NCI-H1417 treated with DMSO at 0.1 percent for 48 hours (cell line): Measurements from ENCODE around the gene LRP1B.
"Not testable (repeated sequence)": the region's sequence is repeated elsewhere in the genome, so short reads cannot be mapped to it uniquely, and the experiment has no call there.

ENCODE experiments used
- DNase-seq: peaks from one replicate; lab custom pipeline; 2025; lab: John Stamatoyannopoulos, UW

Gene LRP1B

DNA sequence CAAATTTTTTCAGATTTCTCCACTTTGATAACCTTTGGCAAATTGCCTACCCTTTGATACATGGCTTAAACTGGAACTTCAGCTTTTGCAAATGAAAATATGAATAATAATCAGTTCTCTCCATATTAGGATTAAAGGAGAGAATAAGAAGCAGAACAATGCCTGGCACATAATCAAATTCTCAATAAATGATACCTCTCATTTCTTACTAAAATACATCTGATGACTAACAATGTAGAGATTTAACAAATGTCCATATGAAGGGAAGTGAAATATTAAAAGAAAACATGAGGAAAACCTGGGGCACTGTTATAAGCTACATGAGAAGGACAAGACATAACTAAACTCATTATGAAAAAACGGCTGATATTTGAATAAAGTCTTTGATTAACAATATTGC is 1103.6 kb downstream of the LRP1B start:
- DNase-seq: no peak

DNA sequence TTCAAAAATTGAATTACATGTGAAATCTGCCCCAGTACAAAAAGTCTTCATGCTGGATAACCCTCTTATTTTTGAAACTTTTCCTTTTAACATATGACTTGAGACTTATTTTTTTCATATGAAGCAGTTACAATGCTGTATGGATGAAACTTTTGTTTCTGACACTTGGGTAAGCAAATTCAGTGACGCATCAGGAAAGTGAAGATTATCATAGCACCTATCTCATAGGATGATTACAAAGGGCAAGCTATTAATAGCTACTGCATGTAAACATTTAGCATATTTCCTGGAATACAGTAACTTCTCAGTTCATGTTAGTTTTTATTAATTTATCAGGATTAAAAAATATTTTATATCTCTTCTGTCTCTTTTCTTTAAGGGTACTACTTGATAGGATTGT is 1109.2 kb downstream of the LRP1B start:
- no peak for DNase-seq

DNA sequence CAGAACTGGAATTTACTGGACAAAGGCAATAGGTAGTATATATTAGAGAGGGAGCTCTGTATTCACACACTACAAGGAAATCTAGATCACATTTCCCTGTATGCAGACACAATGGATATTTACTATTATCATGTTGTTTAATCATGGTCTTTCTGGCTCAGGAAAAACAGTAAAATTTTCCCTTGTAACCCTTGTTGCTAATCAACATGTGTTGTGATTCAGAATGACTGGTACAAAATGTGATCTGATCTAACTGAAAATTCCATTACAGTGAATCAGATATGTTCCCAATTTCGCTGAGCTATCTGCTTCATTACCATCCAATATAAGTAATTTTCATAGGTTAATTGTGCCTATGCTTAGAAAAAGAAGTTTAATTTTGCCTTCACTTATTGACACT is 1109.7 kb downstream of the LRP1B start:
- DNase-seq: no peak

DNA sequence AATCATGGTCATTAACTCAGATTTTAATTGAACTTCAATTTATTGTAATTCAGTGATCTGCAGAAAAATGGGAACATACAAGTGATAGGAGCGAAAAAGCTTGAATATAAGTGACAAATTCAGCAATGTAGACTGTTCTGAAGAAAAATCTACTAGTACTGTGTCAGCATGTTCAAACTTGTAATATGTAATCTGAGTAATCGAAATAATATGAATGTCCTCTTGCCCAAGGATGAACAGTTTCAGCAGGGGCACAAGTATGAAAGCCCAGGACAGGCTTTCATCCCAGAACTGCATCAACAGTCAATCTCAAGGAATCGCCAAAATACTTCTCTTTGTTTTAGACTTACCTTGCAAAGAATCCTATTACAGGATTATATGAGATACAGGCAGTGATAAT is 1110.5 kb downstream of the LRP1B start:
- DNase-seq: no peak

DNA sequence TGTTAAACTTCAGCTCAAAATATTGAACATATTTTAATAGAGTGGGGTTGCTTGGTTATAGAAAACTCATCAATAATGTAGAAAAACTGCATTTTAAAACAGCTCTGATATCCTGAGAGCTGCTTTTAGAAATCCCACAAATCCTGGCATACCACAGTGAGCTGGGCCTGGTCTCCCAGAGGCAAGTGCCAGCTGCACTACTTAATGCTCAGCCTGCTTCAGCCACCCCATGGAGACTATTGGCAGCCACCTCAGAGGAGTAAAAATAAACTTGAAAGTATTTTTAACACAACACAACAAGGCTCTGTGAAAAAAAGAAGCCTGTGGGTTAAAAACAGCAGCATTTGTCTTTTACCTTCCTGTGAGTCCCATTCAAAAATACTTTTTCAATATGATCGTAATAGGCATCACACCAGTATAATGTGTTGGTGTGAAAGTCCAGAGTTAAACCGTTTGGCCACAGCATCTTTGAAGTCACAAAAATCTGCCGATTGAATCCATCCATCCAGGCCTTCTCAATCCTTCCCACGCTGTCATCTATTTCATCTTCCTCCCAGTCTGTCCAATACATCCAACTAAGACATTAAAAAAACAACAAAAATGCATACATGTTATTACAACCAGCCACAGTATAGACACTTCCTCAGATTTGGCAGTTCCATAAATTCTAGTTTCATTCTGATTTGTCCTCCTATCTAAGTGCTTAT is 1115.3 kb downstream of the LRP1B start:
- no peak for DNase-seq

DNA sequence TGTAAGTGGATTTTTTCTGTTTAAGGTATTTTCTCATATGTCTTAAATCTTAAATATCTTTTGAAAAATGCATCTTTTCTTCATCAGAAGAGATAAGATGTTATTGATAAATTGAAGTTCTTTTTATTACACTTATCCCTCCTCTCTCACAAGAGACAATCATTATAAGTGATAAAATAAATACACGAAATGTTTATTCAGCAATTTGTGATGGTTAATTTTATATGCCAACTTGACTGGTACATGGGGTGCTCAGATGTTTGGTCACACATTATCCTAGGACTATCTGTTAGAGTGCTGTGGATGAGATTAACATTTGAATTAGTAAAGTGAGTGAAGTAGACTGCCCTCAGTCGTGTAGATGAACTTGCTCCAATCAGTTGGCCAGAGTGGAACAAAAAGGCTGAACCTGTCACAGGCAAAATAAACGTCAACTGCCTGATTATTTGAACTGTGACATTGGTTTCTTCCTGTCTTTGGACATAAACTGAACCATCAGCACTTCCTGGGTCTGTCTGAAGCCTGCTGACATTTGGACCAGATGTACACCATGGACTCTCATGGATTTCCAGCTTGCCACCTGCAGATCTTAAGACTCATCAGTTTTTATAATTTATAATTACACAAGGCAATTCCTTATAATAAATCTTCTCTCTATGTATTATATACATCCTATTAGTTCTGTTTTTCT is 1126.7 kb downstream of the LRP1B start:
- DNase-seq: no peak

DNA sequence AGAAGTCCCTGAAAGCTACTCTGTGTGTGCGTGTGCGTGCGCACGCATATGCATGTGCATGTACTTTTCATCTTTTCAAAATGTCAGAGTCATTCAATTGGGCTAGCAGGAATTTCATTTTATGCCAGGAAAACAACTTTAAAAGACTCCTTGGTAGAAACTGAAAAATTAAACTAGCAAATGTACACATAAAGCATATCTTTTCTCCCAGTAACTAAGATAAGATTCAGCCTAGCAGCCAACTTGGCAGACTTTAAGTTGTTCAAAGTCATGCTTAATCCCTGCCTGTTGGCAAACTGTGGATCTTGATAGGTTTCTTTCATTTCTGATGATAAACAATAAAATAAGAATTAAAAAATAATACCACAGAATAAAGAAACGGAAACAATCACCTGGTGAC is 1129.1 kb downstream of the LRP1B start:
- DNase-seq: no peak

DNA sequence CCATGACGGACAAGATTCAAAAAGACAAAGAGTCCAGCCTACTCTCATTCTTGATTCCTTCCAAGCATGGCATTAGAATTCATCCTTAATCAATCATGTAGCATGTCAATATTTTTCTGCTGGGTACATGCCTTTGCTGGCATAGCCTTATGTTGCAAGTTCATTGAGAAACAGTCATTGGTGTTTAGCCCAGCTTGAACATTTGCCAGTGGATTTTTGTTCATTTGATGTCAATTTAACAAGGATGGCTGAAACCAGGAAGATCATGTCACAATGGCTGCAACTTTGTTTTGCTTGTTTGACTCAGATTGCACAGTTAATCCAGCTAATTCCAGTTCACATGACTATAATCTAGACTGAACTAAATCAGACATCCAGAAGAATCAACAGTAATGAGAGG is 1132.2 kb downstream of the LRP1B start:
- DNase-seq: no peak

DNA sequence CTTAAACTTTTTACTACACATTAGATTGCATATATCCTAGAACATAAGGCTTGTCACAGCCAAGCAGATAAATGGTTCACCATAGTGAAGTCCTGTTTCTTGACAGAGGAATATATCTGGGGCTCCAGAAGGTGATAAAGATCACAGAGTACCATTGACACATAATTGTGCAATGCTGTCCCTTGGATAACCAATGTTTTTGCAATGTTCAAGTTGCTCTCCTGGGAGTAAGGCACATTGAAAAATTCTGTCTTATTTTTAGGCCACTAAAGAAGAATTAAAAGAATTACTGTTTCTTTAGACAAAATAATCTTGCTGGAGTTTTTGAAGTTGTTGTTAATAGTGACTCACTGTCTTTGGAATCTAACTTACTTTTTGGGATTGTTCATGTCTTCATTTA is 1132.8 kb downstream of the LRP1B start:
- no peak for DNase-seq

DNA sequence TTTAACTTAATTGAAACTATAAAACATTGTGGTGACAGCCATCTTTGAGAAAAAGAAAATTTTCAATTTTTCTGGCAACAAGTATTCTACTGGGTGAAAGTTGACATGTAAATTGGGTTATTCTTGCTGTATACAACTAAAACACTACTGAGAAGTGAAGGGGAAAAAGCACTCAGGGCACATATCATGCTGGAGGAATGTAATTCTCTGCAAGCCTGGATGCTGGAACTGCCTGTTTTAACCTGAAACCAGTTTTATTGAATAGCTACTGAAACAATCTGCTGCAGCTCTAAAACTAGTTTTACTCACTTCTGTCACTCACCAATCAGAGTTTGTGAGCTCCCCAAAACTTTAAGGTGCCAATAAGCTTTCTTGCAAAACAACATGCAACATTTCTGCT is 1136.0 kb downstream of the LRP1B start:
- DNase-seq: no peak

DNA sequence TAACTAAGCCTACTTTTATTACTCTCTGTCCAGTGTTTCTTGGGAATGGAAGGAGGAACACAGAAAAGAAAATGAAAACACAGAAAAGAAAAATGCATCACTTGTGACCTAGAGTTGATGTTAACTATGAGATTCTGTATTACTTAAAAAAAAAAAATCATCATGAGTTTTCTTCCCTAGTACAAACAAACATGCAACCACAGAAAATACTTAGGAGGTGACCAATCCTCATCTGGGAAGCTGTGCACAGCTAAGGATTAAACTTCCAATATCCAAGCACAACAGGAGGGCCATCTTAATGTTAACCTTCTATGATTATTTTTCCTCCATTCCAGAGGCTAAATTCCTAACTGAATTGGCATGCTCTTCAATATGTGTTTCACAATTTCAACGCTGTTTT is 1140.4 kb downstream of the LRP1B start:
- DNase-seq: no peak

DNA sequence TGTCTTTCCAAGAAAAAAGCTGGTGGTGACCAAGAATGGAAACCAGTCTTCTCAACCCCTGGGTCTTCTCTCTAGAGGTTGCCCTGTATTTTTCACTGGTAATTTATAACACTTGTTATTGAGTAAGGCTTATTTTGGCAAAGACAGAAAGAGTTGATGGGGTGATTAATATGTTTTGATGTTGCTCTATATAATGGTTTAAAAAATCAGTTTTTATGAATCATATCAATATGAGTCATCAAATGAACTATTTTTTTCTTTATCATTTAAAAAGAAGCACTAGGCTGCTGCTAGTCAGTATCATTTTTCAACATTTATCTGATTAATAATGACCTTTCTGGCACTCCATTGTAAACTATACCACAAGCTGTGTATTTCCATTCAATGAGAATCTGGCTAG is 1142.2 kb downstream of the LRP1B start:
- no peak for DNase-seq

DNA sequence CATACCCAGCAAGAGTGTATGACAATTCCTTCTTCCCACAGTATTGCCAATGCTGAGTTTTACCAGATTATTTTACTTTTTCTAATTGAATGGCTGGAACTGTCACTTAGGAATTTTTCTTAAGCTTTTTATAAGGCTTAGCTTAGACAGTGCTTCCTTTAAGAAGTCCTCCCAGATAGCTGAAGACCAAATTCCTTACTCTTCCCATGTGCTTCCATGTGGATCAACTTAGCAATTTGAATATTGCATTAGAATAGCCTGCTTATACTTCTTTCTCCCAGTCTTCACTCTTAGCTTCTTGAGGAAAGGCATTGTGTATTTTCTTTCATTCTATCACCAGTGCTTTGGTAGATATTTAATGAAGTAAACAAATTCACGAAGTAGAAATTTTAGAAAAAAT is 1144.4 kb downstream of the LRP1B start:
- DNase-seq: no peak

DNA sequence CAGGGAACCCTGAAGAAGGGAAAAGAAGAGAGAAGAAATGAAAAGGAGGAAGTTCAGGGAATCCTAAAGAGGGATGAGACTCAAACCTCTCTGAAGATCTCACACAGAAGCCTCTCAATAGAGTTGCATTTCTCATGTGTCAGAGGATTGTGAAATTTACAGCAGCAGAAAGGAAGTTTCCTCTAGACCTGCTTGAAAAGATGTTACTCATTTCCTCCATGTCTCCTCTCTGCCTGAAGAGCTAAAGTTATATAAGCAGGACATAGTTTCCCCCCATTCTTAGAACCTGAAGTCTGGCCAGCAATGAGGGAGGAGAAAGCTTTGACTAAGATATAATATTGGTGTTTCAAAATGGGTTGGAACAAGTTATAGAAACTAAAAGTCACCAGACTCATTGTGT is 1155.6 kb downstream of the LRP1B start:
- DNase-seq: no peak

DNA sequence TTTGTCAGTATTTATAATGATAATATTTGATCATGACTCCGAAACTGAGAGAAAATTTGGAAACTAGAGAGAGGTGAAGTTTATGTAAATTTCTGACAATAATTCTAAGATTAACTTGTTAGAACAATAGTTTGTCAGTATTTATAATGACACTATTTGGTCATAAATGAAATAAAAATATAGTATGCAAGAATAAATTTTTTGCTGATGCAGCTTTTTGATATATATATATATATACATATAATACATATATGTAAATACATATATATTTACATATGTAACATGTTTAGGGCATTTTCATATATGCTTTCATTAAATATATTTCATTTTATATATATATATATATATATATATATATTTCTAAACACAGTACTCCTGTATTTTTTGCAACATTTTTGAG is 1158.1 kb downstream of the LRP1B start:
- no peak for DNase-seq

DNA sequence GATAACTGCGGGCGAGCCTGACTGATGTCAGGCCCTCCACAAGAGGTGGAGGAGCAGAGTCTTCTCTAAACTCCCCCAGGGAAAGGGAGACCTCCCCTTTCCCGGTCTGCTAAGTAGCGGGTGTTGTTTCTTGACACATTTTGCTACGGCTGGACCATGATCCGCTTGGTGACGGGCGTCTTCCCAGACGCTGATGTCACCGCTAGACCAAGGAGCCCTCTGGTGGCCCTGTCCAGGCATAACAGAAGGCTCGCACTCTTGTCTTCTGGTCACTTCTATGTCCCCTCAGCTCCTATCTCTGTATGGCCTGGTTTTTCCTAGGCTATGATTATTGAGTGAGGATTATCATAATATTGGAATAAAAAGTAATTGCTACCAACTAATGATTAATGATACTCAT is 1166.5 kb downstream of the LRP1B start:
- not testable (repeated sequence) for DNase-seq

DNA sequence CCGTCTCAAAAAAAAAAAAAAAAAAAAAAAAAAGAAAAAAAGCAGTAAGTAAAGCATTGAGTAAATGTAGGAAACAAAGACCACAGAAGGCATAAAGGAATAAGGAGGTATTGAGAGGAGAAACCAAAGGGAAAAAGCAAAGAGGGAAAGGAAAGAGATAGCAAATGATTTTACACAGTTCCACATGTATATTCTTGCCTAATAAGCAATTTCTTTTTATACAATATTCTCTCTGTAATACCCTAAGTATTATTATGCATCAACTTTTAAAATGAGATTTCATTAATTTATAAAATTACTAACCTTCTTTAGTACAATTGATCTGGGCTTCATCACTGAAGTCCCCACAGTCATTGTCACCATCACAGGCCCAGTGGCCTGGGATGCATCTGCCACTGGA is 1180.9 kb downstream of the LRP1B start:
- no peak for DNase-seq

DNA sequence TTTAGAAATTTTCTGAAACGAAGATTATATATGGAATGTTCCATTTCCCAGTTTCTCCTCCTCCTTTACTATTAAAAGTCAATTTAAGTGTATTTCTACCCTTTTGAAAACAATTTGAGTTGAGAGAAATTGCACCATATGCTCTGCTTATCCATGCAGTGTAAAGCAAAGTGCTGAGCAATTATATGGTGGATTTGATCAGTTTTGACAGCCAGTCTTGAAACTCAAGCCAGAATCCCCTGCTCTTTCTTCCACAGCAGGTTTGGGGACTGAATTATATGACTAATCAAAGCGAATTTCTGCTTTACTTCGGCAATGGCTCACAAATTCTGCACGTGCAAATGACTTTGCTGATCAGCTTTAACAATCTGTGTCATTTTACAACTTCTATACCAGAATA is 1183.6 kb downstream of the LRP1B start:
- DNase-seq: no peak

DNA sequence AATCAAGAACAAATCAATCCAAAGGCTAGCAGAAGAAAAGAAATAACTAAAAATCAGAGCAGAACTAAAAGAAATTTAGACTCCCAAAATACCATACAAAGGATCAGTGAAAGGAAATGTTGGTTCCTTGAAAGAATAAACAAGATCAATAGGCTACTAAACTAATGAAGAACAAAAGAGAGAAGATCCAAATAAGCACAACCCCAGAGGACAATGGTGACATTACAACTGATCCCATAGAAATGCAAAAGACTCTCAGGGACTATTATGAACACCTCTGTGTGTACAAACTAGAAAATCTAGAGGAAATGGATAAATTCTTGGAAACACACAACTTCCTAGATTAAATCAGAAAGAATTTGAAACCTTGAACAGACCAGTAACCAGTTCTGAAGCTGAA is 1186.9 kb downstream of the LRP1B start:
- DNase-seq: no peak

DNA sequence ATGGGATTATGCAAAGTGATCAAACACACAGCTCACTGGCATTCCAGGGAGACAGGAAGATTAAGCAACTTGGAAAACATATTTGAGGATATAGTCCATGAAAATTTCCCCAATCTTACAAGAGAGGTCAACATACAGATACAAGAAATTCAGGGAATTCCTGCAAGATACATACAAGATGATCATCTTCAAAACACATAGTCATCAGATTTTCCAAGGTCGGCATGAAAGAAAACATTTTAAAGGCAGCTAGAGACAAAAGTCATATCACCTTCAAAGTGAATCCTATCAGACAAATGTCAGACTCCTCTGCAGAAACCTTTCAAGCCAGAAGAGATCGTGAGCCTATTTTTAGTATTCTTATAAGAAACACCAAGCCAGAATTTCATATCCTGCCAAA is 1188.5 kb downstream of the LRP1B start:
- no peak for DNase-seq

DNA sequence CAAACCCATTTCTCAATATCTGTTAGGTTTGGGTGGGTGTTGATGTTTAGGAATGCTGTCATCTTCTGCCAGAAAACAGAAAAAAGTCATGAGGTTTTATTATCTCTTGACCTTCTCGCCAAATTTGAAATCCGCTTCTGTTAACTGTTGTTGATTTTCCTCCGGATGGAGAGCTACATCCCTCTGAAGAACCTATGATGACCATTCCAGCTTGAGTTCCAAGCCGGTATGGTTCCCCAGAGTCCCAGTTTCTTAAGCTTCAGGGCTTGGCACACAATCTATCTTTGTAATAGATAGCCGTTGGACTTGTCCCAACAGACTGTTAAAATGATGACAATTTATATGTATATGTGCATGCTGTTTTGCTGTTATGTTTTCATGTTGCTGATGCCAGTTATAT is 1201.0 kb downstream of the LRP1B start:
- DNase-seq: no peak

DNA sequence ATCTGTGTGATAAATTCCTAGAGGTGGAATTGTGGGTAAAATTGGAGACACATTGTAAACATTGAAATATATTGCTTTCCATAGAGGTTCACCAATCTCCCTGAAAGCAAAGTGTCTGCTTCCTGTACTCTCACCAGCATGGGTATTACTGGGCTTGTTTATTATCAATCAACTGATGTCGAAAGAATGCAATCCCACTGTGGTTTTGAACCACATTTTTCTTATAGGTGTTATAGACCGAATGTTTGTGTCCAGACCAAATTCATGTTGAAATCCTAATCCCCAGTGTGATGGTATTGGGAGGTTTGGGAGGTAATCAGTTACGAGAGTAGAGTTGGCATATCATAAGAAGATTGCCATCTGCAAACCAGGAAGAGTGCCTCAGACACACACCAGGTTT is 1212.4 kb downstream of the LRP1B start:
- DNase-seq: no peak

DNA sequence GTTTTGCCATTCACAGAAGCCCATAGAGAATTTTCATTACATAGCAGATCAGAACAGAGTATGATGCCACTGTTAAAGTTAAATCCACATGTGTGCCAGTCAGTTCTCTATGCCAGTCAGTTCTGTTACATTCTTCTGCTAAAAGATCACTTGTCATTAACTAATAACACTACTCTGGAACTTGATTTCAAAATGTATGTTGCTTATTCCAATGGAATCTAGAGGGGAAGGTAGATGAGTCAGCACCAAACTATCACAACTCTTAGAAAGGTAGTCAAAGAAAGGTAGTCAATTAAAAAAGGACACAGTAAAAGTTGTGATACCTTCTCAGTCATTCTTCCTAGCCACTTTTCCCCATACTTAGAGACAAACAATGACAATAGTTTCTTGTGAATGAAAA is 1214.4 kb downstream of the LRP1B start:
- no peak for DNase-seq

DNA sequence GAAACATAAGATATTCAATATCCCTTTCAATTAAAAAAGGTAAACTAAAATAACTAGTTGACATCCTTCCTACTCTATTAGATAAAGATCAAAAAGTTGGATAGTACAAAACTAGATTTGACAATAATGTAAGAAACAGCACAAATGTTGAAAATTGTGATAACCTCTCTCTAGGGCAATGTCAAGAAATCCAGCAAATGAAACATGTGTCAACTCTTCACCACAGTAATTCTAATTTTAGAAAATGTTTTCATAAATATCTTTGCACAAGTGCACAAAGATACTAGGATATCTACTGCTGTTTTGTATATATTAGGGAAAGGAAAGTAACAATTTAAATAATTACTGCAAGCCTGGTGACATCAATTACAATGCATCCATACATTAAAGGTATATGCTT is 1220.1 kb downstream of the LRP1B start:
- no peak for DNase-seq
